Esophagus (tissue), 2 donors: ENCODE measurements around the gene WDR36. TPM values are rescaled to one million over a fixed set of nuclear protein-coding genes. Genes with fewer than 3 reads are reported as not detected.

ENCODE experiments used
- H3K27ac ChIP-seq, 2 donors: one replicate each; pipeline ENCODE4 v1.5.1; 2013; ENCODE audit warnings: low read depth in 2 of 2, mild to moderate bottlenecking in 2 of 2, inconsistent platforms in 1 of 2, low read length in 1 of 2, moderate library complexity in 1 of 2
- H3K27me3 ChIP-seq, 2 donors: one replicate each; pipeline ENCODE4 v1.6.1; 2013; ENCODE audit warnings: low read length in 2 of 2, control low read depth in 1 of 2, mild to moderate bottlenecking in 1 of 2; ENCODE audit not compliant: insufficient read depth in 2 of 2, control insufficient read depth in 1 of 2
- H3K36me3 ChIP-seq, 2 donors: one replicate each; pipeline ENCODE4 v1.6.1; 2013; ENCODE audit warnings: low read length in 1 of 2; ENCODE audit not compliant: control insufficient read depth in 2 of 2, insufficient read depth in 2 of 2
- H3K4me1 ChIP-seq, 2 donors: one replicate each; pipeline ENCODE4 v1.6.1; 2013; ENCODE audit warnings: low read length in 1 of 2; ENCODE audit not compliant: control insufficient read depth in 2 of 2, insufficient read depth in 2 of 2
- H3K4me3 ChIP-seq, 2 donors: one replicate each; pipeline ENCODE4 v1.5.1; 2013; ENCODE audit warnings: low read length in 2 of 2, mild to moderate bottlenecking in 2 of 2, low read depth in 1 of 2, moderate library complexity in 1 of 2
- H3K9me3 ChIP-seq, 2 donors: one replicate each; pipeline ENCODE4 v1.6.1; 2013; ENCODE audit warnings: mild to moderate bottlenecking in 2 of 2, low read depth in 1 of 2, low read length in 1 of 2, moderate library complexity in 1 of 2; ENCODE audit not compliant: control insufficient read depth in 2 of 2, insufficient read depth in 1 of 2
- WGBS, 2 donors: extraction: QIAGEN DNeasy Blood & Tissue Kit; methylation state at CpG; one replicate each; pipeline ENCODE4 v1.1.7; 2013; 5-methylcytosine and 5-hydroxymethylcytosine counted together
- polyA plus RNA-seq, 2 donors: library from polyadenylated mRNA; stranded (reverse); fragments of 200-250 nt; gene quantifications; one replicate each; pipeline ENCODE4 v1.2.3, GENCODE V29; 2013
- donor health status: healthy with polysubstance abuse.
- donor health status: Bipolar disorder and iron deficiency.

WDR36 gene
- polyA plus RNA-seq, 2 donors, result 6.1 to 6.5 TPM

- Histone ChIP-seq H3K27me3 (no peaks in the 10 kb centered on the region), H3K27ac (no peak overlapping the region), H3K36me3 (peaks cover 0 to 3% of the 10 kb centered on the region in 2 donors), H3K4me3 (no peak overlapping the region), H3K4me1 (no peaks in the 10 kb centered on the region), H3K9me3 (no peaks in the 10 kb centered on the region)
- 86% methylated on average over 2 of the region's 2 CpGs for WGBS, 2 donors
Measured at GRCh38 chr5:111119856-111120255, 27.7 kb downstream of the WDR36 start.

- Histone ChIP-seq H3K36me3 (peaks cover 2 to 3% of the 10 kb centered on the region in 2 donors), H3K27me3 (no peaks in the 10 kb centered on the region), H3K27ac (no peak overlapping the region), H3K4me3 (no peak overlapping the region), H3K4me1 (no peaks in the 10 kb centered on the region), H3K9me3 (no peaks in the 10 kb centered on the region)
- 75 to 89% methylated on average over 2 of the region's 2 CpGs for WGBS, 2 donors
Measured at GRCh38 chr5:111120911-111121310, 28.8 kb downstream of the WDR36 start.

GRCh38 chr5:111121926-111122325 lies 29.8 kb downstream of the WDR36 start:
- Histone ChIP-seq H3K4me1 (no peaks in the 10 kb centered on the region), H3K4me3 (no peak overlapping the region), H3K9me3 (no peaks in the 10 kb centered on the region), H3K27ac (no peak overlapping the region), H3K36me3 (peaks cover 3% of the 10 kb centered on the region in 2 donors), H3K27me3 (no peaks in the 10 kb centered on the region)

- no peaks in the 10 kb centered on the region for H3K27me3 ChIP-seq
- no peak overlapping the region for H3K27ac ChIP-seq
- H3K9me3 ChIP-seq, result no peaks in the 10 kb centered on the region
- no peak overlapping the region for H3K4me3 ChIP-seq
- H3K4me1 ChIP-seq, result no peaks in the 10 kb centered on the region
- WGBS, 2 donors, result 74 to 78% methylated on average over 2 of the region's 2 CpGs
- peaks cover 3 to 4% of the 10 kb centered on the region in 2 donors for H3K36me3 ChIP-seq
Measured at GRCh38 chr5:111122398-111122797, 30.2 kb downstream of the WDR36 start.

- Histone ChIP-seq H3K4me1 (no peaks in the 10 kb centered on the region), H3K9me3 (no peaks in the 10 kb centered on the region), H3K4me3 (no peak overlapping the region), H3K27ac (no peak overlapping the region), H3K36me3 (peaks cover 3 to 4% of the 10 kb centered on the region in 2 donors), H3K27me3 (no peaks in the 10 kb centered on the region)
- WGBS, 2 donors, result 90 to 93% methylated on average over 1 of the region's 1 CpG
Measured at GRCh38 chr5:111124793-111125192, 32.6 kb downstream of the WDR36 start.

- Histone ChIP-seq H3K27me3 (no peaks in the 10 kb centered on the region), H3K36me3 (peaks cover 3 to 4% of the 10 kb centered on the region in 2 donors), H3K4me1 (no peaks in the 10 kb centered on the region), H3K4me3 (no peak overlapping the region), H3K27ac (no peak overlapping the region), H3K9me3 (no peaks in the 10 kb centered on the region)
- WGBS, 2 donors, result 93 to 95% methylated on average over 3 of the region's 3 CpGs
Measured at GRCh38 chr5:111126896-111127295, 34.7 kb downstream of the WDR36 start.

- Histone ChIP-seq H3K4me1 (no peaks in the 10 kb centered on the region), H3K27me3 (no peaks in the 10 kb centered on the region), H3K4me3 (no peak overlapping the region), H3K36me3 (peaks cover 3 to 4% of the 10 kb centered on the region in 2 donors), H3K27ac (no peak overlapping the region), H3K9me3 (no peaks in the 10 kb centered on the region)
- WGBS, 2 donors, result 94 to 96% methylated on average over 3 of the region's 3 CpGs
Measured at GRCh38 chr5:111127453-111128195, 35.5 kb downstream of the WDR36 start.

GRCh38 chr5:111129938-111130337 lies 37.8 kb downstream of the WDR36 start:
- WGBS, 2 donors, result 87 to 91% methylated on average over 3 of the region's 3 CpGs
- Histone ChIP-seq H3K4me3 (no peak overlapping the region), H3K27ac (no peak overlapping the region), H3K36me3 (peaks cover 3 to 4% of the 10 kb centered on the region in 2 donors), H3K27me3 (no peaks in the 10 kb centered on the region), H3K4me1 (peaks cover under 1% of the 10 kb centered on the region in 2 donors), H3K9me3 (no peaks in the 10 kb centered on the region)

GRCh38 chr5:111131356-111131755 lies 39.2 kb downstream of the WDR36 start:
- WGBS, 2 donors, result 62 to 68% methylated on average over 2 of the region's 2 CpGs
- peaks cover 2 to 3% of the 10 kb centered on the region in 2 donors for H3K36me3 ChIP-seq
- H3K9me3 ChIP-seq, result no peaks in the 10 kb centered on the region
- H3K4me3 ChIP-seq, result no peak overlapping the region
- no peaks in the 10 kb centered on the region for H3K27me3 ChIP-seq
- H3K27ac ChIP-seq, result no peak overlapping the region
- H3K4me1 ChIP-seq, result peaks cover 3 to 9% of the 10 kb centered on the region in 2 donors

GRCh38 chr5:111132076-111132475 lies 39.9 kb downstream of the WDR36 start:
- 68 to 79% methylated on average over 1 of the region's 1 CpG for WGBS, 2 donors
- H3K4me1 ChIP-seq, result peaks cover 3 to 9% of the 10 kb centered on the region in 2 donors
- no peak overlapping the region for H3K27ac ChIP-seq

More at GRCh38 chr5:111132076-111132475, 39.9 kb downstream of the WDR36 start:
- H3K4me3 ChIP-seq, result no peak overlapping the region
- H3K27me3 ChIP-seq, result no peaks in the 10 kb centered on the region
- no peaks in the 10 kb centered on the region for H3K9me3 ChIP-seq
- H3K36me3 ChIP-seq, result peaks cover 0 to 3% of the 10 kb centered on the region in 2 donors
